Measurements from ENCODE around the gene B4GALNT4. TPM values are rescaled to one million over a fixed set of nuclear protein-coding genes. Genes with fewer than 3 reads are reported as not detected.
A peak's percentile ranks its signal among the peaks of the same experiment; 100 is the strongest.

B4GALNT4 gene
- total and polyA plus RNA-seq, 2 of the 8 experiments (the other 6 are each of a cell fraction or from before 2014, with no cell fraction given), result 40.9 to 76.3 TPM

DNA sequence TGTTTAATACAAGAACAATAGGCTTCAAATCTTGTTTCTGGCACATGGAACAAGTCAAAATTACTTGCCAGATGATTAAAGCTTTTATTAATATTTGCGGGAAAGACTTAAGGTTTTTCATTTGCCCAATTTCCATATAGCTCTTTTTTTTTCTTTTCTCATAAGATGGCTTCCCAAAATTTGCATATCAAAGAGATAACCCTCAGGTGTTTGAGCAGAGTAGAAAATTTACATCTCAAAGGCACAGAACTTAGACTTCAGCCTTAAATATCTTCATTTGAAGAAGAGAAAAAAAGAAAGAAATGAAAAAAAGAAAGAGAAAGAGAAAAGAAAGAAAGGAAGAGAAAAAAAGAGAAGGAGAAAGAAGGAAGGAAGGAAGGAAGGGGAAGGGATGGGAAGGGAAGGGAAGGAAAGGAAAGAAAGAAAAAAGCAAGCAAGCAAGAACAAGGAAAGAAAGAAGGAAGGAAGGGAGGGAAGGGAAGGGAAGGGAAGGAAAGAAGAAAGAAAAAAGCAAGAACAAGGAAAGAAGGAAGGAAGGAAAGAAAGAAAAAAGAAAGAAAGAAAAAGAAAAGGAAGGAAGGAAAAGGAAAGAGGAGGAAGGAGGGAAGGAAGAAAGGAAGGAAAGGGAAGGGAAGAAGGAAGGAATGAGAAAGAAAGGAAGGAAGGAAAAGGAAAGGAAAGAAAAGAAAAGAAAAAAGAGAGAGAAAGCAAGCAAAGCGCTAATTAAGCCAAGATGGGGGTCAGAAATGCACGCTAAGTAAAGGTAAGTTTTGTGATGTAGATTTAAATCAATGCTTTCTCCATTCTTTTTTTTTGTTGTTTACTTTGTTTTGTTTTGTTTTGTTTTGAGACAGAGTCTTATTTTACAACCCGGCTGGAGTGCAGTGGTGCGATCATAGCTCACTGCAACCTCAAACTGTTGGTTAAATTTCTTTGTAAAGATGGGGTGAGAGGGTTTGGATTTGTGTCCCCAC is 28.5 kb upstream of the B4GALNT4 start (continued):
- TF ChIP-seq, protein P1, sequence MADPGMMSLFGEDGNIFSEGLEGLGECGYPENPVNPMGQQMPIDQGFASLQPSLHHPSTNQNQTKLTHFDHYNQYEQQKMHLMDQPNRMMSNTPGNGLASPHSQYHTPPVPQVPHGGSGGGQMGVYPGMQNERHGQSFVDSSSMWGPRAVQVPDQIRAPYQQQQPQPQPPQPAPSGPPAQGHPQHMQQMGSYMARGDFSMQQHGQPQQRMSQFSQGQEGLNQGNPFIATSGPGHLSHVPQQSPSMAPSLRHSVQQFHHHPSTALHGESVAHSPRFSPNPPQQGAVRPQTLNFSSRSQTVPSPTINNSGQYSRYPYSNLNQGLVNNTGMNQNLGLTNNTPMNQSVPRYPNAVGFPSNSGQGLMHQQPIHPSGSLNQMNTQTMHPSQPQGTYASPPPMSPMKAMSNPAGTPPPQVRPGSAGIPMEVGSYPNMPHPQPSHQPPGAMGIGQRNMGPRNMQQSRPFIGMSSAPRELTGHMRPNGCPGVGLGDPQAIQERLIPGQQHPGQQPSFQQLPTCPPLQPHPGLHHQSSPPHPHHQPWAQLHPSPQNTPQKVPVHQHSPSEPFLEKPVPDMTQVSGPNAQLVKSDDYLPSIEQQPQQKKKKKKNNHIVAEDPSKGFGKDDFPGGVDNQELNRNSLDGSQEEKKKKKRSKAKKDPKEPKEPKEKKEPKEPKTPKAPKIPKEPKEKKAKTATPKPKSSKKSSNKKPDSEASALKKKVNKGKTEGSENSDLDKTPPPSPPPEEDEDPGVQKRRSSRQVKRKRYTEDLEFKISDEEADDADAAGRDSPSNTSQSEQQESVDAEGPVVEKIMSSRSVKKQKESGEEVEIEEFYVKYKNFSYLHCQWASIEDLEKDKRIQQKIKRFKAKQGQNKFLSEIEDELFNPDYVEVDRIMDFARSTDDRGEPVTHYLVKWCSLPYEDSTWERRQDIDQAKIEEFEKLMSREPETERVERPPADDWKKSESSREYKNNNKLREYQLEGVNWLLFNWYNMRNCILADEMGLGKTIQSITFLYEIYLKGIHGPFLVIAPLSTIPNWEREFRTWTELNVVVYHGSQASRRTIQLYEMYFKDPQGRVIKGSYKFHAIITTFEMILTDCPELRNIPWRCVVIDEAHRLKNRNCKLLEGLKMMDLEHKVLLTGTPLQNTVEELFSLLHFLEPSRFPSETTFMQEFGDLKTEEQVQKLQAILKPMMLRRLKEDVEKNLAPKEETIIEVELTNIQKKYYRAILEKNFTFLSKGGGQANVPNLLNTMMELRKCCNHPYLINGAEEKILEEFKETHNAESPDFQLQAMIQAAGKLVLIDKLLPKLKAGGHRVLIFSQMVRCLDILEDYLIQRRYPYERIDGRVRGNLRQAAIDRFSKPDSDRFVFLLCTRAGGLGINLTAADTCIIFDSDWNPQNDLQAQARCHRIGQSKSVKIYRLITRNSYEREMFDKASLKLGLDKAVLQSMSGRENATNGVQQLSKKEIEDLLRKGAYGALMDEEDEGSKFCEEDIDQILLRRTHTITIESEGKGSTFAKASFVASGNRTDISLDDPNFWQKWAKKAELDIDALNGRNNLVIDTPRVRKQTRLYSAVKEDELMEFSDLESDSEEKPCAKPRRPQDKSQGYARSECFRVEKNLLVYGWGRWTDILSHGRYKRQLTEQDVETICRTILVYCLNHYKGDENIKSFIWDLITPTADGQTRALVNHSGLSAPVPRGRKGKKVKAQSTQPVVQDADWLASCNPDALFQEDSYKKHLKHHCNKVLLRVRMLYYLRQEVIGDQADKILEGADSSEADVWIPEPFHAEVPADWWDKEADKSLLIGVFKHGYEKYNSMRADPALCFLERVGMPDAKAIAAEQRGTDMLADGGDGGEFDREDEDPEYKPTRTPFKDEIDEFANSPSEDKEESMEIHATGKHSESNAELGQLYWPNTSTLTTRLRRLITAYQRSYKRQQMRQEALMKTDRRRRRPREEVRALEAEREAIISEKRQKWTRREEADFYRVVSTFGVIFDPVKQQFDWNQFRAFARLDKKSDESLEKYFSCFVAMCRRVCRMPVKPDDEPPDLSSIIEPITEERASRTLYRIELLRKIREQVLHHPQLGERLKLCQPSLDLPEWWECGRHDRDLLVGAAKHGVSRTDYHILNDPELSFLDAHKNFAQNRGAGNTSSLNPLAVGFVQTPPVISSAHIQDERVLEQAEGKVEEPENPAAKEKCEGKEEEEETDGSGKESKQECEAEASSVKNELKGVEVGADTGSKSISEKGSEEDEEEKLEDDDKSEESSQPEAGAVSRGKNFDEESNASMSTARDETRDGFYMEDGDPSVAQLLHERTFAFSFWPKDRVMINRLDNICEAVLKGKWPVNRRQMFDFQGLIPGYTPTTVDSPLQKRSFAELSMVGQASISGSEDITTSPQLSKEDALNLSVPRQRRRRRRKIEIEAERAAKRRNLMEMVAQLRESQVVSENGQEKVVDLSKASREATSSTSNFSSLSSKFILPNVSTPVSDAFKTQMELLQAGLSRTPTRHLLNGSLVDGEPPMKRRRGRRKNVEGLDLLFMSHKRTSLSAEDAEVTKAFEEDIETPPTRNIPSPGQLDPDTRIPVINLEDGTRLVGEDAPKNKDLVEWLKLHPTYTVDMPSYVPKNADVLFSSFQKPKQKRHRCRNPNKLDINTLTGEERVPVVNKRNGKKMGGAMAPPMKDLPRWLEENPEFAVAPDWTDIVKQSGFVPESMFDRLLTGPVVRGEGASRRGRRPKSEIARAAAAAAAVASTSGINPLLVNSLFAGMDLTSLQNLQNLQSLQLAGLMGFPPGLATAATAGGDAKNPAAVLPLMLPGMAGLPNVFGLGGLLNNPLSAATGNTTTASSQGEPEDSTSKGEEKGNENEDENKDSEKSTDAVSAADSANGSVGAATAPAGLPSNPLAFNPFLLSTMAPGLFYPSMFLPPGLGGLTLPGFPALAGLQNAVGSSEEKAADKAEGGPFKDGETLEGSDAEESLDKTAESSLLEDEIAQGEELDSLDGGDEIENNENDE (IDR thresholded peaks at IDR 0.05; ENCODE audit: insufficient replicate concordance, low read length), result peak; percentile 59
- TF ChIP-seq POU5F1 (IDR thresholded peaks at IDR 0.05; ENCODE audit: low read depth, low read length), result peak; percentile 94; the same call in 1 of the 2 replicates
- TF ChIP-seq CREB1 (IDR thresholded peaks at IDR 0.05), result no peak
- no peak for TF ChIP-seq RXRA (IDR thresholded peaks at IDR 0.05; ENCODE audit: insufficient read depth, low read depth, low read length)

Measured in H1 (cell line).